Measurements from ENCODE around the gene MDM2.
"Not testable (repeated sequence)": the region's sequence is repeated elsewhere in the genome, so short reads cannot be mapped to it uniquely, and the experiment has no call there.

MDM2 gene

DNA sequence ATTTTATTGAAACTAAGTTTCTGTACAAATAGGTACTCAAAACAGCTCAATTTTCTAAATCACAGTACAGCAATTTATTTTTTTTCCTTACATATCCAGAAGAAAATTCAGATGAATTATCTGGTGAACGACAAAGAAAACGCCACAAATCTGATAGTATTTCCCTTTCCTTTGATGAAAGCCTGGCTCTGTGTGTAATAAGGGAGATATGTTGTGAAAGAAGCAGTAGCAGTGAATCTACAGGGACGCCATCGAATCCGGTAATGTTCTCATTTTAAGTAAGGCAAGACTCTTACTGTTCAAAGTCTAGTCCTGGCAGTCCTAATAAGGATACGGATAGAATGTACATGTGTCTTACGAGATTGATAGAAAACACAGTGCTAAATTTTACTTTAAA, 20.7 kb downstream of the MDM2 start:
- DNase-seq: no peak

GRCh38 chr12:68831272-68831671, 23.3 kb downstream of the MDM2 start:
- no peak for DNase-seq

DNA sequence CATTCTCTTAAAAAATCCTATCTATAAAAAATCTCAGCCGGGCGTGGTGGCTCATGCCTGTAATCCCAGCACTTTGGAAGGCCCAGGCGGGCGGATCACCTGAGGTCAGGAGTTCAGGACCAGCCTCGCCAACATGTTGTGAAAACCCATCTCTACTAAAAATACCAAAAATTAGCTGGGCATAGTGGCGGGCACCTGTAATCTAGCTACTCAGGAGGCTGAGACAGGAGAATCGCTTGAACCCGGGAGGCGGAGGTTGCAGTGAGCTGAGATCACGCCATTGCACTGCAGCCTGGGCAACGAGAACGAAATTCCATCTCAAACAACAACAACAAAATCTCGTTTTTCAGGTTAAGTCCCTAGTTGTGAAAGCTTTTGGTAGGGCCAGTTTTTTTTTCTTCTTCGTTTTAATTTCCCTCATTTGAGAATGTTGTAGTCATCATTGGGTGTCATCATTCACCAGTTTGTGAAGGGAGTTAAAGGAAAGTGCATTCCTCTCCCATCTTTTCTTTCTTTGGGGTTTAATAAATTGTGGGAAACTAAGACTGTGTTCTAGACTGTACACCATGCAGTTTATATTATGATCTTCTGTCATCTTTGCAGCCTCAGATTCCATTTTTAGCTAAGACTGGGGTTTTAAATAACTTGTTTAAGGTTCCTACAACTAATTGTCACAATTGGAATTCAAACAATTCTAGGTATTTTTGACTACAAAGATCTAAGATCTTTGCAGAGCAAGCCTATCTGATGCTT, 23.9 kb downstream of the MDM2 start:
- no peak for DNase-seq

DNA sequence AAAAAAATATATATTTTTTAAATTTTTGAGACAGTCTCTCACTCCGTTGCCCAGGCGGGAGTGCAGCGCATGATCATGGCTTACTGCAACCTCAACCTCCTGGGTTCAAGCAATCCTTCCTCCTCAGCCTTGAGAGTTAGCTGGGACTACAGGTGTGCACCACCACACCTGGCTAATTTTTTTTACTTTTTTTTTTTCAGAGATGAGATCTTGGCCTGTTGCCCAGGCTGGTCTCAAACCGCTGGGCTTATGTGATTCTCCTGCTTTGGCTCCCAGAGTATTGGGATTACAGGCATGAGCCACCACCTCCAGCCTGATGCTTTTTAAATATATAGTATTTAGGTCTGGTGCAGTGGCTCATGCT, 24.5 kb downstream of the MDM2 start:
- no peak for DNase-seq

DNA sequence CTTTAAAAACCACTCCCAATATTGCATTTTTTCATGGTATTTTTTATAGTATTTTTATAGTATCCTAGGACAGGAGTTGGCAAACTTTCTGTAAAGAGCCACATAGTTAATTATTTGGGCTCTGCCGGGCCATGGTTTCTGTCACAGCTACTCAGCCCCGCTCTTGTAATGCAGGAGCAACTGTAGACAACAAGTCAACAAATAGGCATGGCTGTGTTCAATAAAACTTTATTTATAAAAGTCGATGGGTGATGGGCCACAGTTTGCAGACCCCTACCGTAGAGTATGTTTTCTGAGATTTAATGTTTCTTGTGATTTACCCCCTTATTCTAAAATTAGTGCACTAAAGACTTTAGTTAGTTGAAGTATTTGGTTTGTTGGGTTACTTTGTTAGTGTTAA, 25.5 kb downstream of the MDM2 start:
- DNase-seq: no peak

DNA sequence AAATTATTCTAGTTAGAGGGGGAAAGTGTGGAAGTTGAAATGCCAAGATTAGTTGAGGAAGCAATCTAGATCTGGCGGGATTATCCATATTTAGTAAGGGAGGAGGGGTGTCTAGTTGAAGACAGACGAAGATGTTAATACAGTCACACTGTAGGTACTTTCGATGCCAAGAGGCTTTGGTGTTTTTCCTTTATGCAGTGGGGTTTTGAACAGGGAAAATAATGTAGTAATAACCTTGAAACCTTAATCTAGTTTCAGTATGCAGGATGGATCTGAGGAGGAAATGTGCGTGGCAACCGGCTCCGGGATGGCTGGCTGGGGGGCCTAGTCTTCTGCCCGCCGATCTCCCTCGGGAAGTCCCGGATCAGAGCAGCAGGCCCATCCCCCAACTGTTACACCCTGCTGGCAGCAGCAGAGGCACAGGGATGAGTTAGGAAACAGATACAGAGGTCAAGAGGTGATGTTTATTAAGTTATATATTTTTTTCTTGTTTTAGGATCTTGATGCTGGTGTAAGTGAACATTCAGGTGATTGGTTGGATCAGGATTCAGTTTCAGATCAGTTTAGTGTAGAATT, 27.4 kb downstream of the MDM2 start:
- no peak for DNase-seq

DNA sequence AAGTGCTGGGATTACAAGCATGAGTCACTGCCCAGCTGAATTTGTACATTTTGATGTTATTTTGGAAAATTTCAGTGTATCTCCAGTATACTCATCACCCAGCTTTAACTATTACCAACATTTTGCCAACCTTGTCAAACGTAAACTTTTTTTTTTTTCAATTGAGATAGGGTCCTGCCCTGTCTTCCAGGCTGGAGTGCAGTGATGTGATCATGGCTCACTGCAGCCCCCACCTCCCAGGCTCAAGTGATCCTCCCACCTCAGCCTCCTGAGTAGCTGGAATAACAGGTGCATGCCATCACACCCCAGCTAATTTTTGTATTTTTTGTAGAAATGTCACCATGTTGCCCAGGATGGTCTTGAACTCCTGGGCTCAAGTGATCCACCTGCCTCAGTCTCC, 29.2 kb downstream of the MDM2 start:
- DNase-seq: no peak

DNA sequence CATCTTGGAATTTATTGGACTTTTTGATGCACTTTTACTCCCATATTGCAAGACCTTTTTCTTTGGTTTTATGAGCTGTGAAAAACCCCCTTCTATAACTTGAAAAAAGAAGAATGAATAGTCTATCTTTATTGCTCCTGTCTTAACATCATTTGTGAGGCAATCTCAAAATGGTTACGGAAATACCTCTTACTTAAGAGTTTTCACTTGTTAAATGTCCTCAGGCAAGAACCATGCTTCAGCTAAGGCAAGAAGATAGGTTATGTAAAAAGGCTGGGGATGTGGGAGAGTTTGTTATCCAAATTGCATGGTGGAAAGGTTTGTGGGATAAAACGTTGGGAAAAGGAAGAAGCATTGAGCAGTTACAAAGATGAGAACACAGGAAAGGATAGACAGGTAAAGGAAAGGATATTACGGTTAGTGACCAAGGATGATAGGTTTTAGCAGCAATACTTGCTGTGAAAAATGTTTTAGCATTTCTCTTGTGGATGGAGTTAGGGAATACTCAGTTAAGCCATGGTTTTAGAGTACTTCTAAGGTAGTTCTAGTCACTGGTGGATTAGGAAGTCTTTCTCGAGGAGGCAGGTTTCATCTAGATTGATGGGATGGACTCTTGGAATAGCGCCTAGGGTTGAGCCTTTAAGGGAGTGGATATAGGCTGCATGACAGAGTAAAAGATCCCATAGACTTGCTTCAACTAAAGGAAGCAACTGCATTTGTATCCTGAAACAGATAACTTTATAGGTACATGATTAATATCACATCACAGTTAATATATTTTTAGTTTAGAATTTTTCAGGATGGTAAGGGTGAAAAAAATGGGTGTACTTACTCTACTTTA, 30.3 kb downstream of the MDM2 start:
- DNase-seq: no peak

- DNase-seq: no peak
Observed at GRCh38 chr12:68839183-68840147, 31.5 kb downstream of the MDM2 start.

DNA sequence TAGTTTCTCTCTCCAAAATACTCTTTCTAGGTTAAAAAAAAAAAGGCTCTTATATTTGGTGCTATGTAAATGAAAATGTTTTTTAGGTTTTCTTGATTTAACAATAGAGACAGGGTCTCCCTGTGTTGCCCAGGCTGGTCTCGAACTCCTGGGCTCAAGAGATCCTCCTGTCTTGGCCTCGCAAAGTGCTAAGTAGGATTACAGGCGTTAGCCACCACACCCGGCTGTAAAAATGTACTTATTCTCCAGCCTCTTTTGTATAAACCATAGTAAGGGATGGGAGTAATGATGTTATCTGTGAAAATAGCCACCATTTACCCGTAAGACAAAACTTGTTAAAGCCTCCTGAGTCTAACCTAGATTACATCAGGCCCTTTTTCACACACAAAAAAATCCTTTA, 33.2 kb downstream of the MDM2 start:
- not testable (repeated sequence) for DNase-seq

GRCh38 chr12:68841717-68842116, 33.7 kb downstream of the MDM2 start:
- DNase-seq: no peak

GRCh38 chr12:68842123-68842522, 34.1 kb downstream of the MDM2 start:
- no peak for DNase-seq

DNA sequence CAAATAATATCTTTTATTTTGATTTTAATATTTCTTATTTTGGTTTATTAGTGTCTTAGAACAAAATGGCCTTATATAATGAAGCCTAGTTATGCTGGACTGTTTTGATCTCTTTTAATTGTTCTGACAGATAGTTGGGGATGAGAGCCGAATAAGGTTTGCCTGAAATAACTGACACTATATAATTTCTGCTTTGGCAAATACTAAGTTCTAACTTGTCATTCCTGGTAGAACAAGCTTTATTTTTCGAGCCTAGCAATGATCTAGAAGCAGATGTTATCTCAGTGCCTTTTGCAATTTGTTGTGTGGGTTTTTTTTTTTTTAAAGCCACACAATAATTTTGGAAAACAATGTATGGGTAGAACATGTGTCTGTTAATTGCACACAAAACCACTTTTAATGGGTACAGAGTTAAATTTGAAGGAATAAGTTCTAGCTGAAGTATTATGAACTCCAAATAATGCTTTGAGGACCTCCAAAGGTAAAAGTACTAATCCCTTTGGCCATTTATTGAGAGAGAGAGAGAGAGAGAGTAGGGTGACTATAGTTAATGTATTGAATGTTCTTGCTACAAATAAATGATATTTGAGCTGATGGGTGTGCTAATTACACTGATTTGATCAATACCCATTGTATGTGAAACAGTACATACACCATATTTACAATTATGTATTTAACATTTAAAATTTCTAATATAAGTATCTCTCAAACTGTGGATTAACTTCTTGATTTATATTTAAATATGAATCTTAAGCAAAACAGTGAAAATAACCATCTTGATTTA, 35.0 kb downstream of the MDM2 start:
- DNase-seq: no peak

- no peak for DNase-seq
Observed at GRCh38 chr12:68844318-68844745, 36.4 kb downstream of the MDM2 start.

- DNase-seq: no peak
Observed at GRCh38 chr12:68844788-68845695, 37.1 kb downstream of the MDM2 start.

GRCh38 chr12:68846811-68847210, 38.8 kb downstream of the MDM2 start:
- DNase-seq: no peak

DNA sequence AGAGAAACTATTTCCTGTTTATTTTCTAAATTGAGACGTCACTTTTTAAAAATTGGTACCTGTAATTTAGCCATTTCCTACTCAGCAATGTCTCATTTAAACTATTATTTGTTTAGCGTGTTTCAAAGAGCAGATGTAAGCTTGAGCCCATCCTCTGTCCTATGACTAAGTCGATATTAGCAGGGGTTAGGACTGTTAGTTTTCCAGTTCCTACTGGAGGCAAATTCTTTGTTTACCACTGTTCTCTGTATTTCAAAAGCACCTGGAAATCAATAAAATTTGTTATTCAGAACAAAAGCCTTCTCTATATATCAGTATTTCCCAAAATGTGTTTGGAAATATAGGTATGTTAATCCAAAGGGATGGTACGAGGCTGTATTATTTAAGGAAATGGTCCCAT, 42.4 kb downstream of the MDM2 start:
- no peak for DNase-seq

DNA sequence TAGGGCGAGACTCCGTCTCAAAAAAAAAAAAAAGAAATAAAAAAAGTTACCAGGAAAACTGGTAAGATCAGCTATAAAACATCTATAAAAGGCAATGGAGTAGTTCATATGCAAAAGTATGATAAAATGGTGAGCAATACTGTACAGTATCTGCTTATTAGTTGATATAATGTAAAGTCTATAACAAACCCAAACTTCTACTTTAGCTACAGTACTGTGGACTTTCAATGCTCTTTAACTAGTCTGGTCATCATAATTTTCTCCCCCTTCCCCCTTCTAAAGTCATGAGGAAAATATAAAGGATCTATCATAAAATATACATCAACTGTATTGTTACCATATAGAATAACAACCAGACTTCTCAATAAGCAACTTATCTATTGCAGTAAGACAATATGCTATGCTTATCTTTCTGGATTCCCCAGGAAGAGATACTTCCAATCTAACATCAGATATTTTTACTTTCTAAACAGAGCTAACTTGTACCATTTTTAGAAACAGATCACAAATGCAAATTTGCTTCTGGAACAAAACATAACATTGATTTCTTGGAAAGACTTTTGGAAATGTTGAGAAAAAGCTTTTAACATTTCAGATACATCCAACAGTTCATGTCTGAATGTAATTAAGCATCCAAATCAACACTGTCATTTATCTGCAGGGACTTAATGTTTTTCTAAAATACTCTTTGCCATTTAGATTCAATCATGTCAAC, 43.8 kb downstream of the MDM2 start:
- DNase-seq: no peak

- no peak for DNase-seq
Observed at GRCh38 chr12:68853396-68854077, 45.6 kb downstream of the MDM2 start.

- DNase-seq: no peak
Observed at GRCh38 chr12:68854078-68854468, 46.1 kb downstream of the MDM2 start.

Measured in GF-D8 (cell line).